ENCODE measurements around the gene TMEM94.
A peak's percentile ranks its signal among the peaks of the same experiment; 100 is the strongest.

The TMEM94 gene

DNA sequence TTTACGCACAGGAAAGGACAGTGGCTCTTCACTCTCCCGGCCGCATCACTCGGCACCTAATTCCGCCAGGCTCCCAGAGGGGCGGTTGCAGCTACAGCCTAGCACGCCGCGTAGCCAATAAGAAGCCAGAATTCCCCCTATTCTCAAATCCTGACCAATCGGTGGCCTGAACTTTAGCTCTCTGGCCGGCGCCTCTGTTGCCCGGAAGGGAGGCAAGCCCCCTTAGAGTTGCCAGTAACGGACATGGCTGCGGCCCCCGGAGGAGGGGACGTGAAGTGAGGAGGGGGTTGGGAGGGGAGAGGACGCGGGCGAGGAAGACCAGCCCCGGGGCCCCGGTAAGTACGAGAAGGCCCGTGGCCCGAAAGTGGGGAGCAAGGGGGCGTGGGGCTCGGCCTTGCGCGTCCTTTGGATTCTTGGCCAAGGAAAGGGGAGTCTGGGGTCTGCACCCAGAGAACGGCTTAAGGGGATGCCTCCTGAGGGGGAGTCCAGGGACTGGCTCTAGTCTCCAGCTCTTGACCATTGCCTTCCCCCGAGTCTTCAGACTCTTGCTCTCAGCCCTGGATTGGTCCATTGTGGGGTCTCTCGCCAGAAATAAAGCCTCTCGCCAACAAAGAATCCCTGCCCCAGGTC lies at the start of gene TMEM94 (continued):
- TF ChIP-seq ZNF391 (tag by site-specific recombination; IDR thresholded peaks at IDR 0.05; ENCODE audit: borderline replicate concordance, low read depth) (no peak; the same call in 1 of the 2 replicates), ZNF169 (tag by site-specific recombination; IDR thresholded peaks at IDR 0.05) (no peak), ZNF248 (tag by site-specific recombination; IDR thresholded peaks at IDR 0.05) (no peak), ZNF433 (tag by site-specific recombination; IDR thresholded peaks at IDR 0.05; ENCODE audit: low read depth) (no peak), ZNF37A (tag by site-specific recombination; IDR thresholded peaks at IDR 0.05) (no peak), ZNF423 (tag by site-specific recombination; IDR thresholded peaks at IDR 0.05) (no peak), GLI4 (tag by site-specific recombination; IDR thresholded peaks at IDR 0.05) (no peak), ZNF76 (tag by site-specific recombination; IDR thresholded peaks at IDR 0.05; ENCODE audit: borderline replicate concordance, low read depth) (peak; percentile 92), ZNF239 (tag by site-specific recombination; IDR thresholded peaks at IDR 0.05) (no peak), ZNF16 (tag by site-specific recombination; IDR thresholded peaks at IDR 0.05; ENCODE audit: low read depth) (no peak), KLF16 (tag by site-specific recombination; IDR thresholded peaks at IDR 0.05) (peak; percentile 55; the same call in 1 of the 2 replicates), ZNF280C (tag by site-specific recombination; IDR thresholded peaks at IDR 0.05) (no peak), ZNF837 (tag by site-specific recombination; IDR thresholded peaks at IDR 0.05) (peak; percentile 88), ZNF791 (tag by site-specific recombination; IDR thresholded peaks at IDR 0.05) (no peak), ZNF362 (tag by site-specific recombination; IDR thresholded peaks at IDR 0.05) (no peak), ZNF23 (tag by site-specific recombination; IDR thresholded peaks at IDR 0.05; ENCODE audit: borderline replicate concordance) (no peak), ZFHX2 (tag by site-specific recombination; conservative IDR thresholded peaks at IDR 0.05) (no peak), ZNF274 (IDR thresholded peaks at IDR 0.05; ENCODE audit: low read length) (no peak), ZNF274 (tag by site-specific recombination; IDR thresholded peaks at IDR 0.05; ENCODE audit: borderline replicate concordance) (no peak), ZNF112 (tag by site-specific recombination; IDR thresholded peaks at IDR 0.05) (no peak), ZNF223 (tag by site-specific recombination; IDR thresholded peaks at IDR 0.05) (no peak), PATZ1 (tag by site-specific recombination; IDR thresholded peaks at IDR 0.05) (peak; percentile 93), ZNF626 (tag by site-specific recombination; IDR thresholded peaks at IDR 0.05) (no peak), ZNF768 (tag by site-specific recombination; IDR thresholded peaks at IDR 0.05) (no peak), ZNF10 (tag by site-specific recombination; IDR thresholded peaks at IDR 0.05) (0 out of 2 replicates have a peak, but pooled peaks have one; percentile 43), ZNF473 (tag by site-specific recombination; IDR thresholded peaks at IDR 0.05) (no peak), MYNN (tag by site-specific recombination; IDR thresholded peaks at IDR 0.05; ENCODE audit: borderline replicate concordance) (no peak), TCF7L2 (IDR thresholded peaks at IDR 0.05; ENCODE audit: borderline replicate concordance, low read depth, low read length) (no peak), ZFP3 (tag by site-specific recombination; IDR thresholded peaks at IDR 0.05; ENCODE audit: low read depth) (no peak)
- TF ChIP-seq, protein P1, sequence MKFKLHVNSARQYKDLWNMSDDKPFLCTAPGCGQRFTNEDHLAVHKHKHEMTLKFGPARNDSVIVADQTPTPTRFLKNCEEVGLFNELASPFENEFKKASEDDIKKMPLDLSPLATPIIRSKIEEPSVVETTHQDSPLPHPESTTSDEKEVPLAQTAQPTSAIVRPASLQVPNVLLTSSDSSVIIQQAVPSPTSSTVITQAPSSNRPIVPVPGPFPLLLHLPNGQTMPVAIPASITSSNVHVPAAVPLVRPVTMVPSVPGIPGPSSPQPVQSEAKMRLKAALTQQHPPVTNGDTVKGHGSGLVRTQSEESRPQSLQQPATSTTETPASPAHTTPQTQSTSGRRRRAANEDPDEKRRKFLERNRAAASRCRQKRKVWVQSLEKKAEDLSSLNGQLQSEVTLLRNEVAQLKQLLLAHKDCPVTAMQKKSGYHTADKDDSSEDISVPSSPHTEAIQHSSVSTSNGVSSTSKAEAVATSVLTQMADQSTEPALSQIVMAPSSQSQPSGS (tag by site-specific recombination; IDR thresholded peaks at IDR 0.05; ENCODE audit: low read depth) = no peak
- TF ChIP-seq, protein P2, sequence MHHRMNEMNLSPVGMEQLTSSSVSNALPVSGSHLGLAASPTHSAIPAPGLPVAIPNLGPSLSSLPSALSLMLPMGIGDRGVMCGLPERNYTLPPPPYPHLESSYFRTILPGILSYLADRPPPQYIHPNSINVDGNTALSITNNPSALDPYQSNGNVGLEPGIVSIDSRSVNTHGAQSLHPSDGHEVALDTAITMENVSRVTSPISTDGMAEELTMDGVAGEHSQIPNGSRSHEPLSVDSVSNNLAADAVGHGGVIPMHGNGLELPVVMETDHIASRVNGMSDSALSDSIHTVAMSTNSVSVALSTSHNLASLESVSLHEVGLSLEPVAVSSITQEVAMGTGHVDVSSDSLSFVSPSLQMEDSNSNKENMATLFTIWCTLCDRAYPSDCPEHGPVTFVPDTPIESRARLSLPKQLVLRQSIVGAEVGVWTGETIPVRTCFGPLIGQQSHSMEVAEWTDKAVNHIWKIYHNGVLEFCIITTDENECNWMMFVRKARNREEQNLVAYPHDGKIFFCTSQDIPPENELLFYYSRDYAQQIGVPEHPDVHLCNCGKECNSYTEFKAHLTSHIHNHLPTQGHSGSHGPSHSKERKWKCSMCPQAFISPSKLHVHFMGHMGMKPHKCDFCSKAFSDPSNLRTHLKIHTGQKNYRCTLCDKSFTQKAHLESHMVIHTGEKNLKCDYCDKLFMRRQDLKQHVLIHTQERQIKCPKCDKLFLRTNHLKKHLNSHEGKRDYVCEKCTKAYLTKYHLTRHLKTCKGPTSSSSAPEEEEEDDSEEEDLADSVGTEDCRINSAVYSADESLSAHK (tag by site-specific recombination; IDR thresholded peaks at IDR 0.05) = no peak; the same call in none of the 2 replicates
